HepG2 (cell line): Measurements from ENCODE around the gene PRR5L. TPM values are rescaled to one million over a fixed set of nuclear protein-coding genes. Genes with fewer than 3 reads are reported as not detected.
A peak's percentile ranks its signal among the peaks of the same experiment; 100 is the strongest.

Source experiments
- CHCHD3 ChIP-seq: sonication (generic); formaldehyde crosslinking; IDR thresholded peaks from 2 replicates; pipeline ENCODE4 v1.8.0; 2022; ENCODE audit warnings: mild to moderate bottlenecking, missing genetic modification reagents, moderate library complexity
- FIP1L1 ChIP-seq: fragments of 200-400 bp; formaldehyde crosslinking; IDR thresholded peaks from 2 replicates; pipeline ENCODE4 v1.6.1; 2018; ENCODE audit warnings: low read depth, mild to moderate bottlenecking, low read length, moderate library complexity, borderline replicate concordance; ENCODE audit not compliant: insufficient read depth
- FOSL2 ChIP-seq: sonication (generic); formaldehyde crosslinking; IDR thresholded peaks from 2 replicates; pipeline ENCODE4 v1.4.0; 2020; ENCODE audit warnings: missing genetic modification reagents
- HDAC2 ChIP-seq: sonication (generic); formaldehyde crosslinking; IDR thresholded peaks from 2 replicates; pipeline ENCODE4 v1.4.0; 2020; ENCODE audit warnings: missing genetic modification reagents
- HNRNPUL1 ChIP-seq: fragments of 200-400 bp; formaldehyde crosslinking; IDR thresholded peaks from 2 replicates; pipeline ENCODE4 v1.6.1; 2017; ENCODE audit warnings: low read depth, mild to moderate bottlenecking, low read length, moderate library complexity
- HOXA9 ChIP-seq: sonication (generic); formaldehyde crosslinking; IDR thresholded peaks from 2 replicates; pipeline ENCODE4 v1.8.1; 2022; ENCODE audit warnings: missing genetic modification reagents, mild to moderate bottlenecking, moderate library complexity, borderline replicate concordance
- ISL2 ChIP-seq: sonication (generic); formaldehyde crosslinking; IDR thresholded peaks from 2 replicates; pipeline ENCODE4 v1.5.0; 2020; ENCODE audit warnings: missing genetic modification reagents
- KLF9 ChIP-seq: IDR thresholded peaks from 2 replicates; pipeline ENCODE4 v1.6.1; 2016; ENCODE audit warnings: low read depth
- MAZ ChIP-seq, 2 experiments: sonication (generic) in 1 of 2; formaldehyde crosslinking in 1 of 2; IDR thresholded peaks; 2 replicates each; pipeline versions ENCODE4 v1.5.0 to v1.6.1; 2012 to 2020; ENCODE audit warnings: low read depth in 2 of 2, mild to moderate bottlenecking in 2 of 2, borderline replicate concordance in 1 of 2, improper control_type of control experiment in 1 of 2, low read length in 1 of 2, missing genetic modification reagents in 1 of 2, moderate library complexity in 1 of 2
- MIER3 ChIP-seq: IDR thresholded peaks from 2 replicates; pipeline ENCODE4 v1.6.1; 2016; ENCODE audit warnings: missing compliant biosample characterization, borderline replicate concordance
- PHF20 ChIP-seq: sonication (generic); formaldehyde crosslinking; IDR thresholded peaks from 2 replicates; pipeline ENCODE4 v1.5.0; 2020; ENCODE audit warnings: mild to moderate bottlenecking, missing genetic modification reagents
- POLR2G ChIP-seq: fragments of 200-400 bp; formaldehyde crosslinking; IDR thresholded peaks from 2 replicates; pipeline ENCODE4 v1.6.1; 2018; ENCODE audit warnings: mild to moderate bottlenecking, low read depth, low read length, moderate library complexity
- SMAD1 ChIP-seq: sonication (generic); formaldehyde crosslinking; IDR thresholded peaks from 2 replicates; pipeline ENCODE4 v1.4.0; 2020; ENCODE audit warnings: missing genetic modification reagents, low read depth, mild to moderate bottlenecking, borderline replicate concordance
- ZBTB20 ChIP-seq: sonication (generic); formaldehyde crosslinking; IDR thresholded peaks from 2 replicates; pipeline ENCODE4 v1.8.1; 2023; ENCODE audit warnings: missing genetic modification reagents, low read depth, mild to moderate bottlenecking, borderline replicate concordance
- ZBTB3 ChIP-seq: sonication (generic); formaldehyde crosslinking; IDR thresholded peaks from 2 replicates; pipeline ENCODE4 v1.4.0; 2020; ENCODE audit warnings: low read depth, mild to moderate bottlenecking, moderate library complexity, missing genetic modification reagents, borderline replicate concordance
- ZNF589 ChIP-seq: sonication (generic); formaldehyde crosslinking; conservative IDR thresholded peaks from 2 replicates; pipeline ENCODE4 v1.8.0; 2022; ENCODE audit warnings: mild to moderate bottlenecking, moderate library complexity, missing genetic modification reagents
- ZNF713 ChIP-seq: sonication (generic); formaldehyde crosslinking; IDR thresholded peaks from 2 replicates; pipeline ENCODE4 v1.4.0; 2020; ENCODE audit warnings: mild to moderate bottlenecking, missing genetic modification reagents
- ZSCAN12 ChIP-seq: sonication (generic); formaldehyde crosslinking; IDR thresholded peaks from 2 replicates; pipeline ENCODE4 v1.9.0; 2021; ENCODE audit warnings: mild to moderate bottlenecking, missing genetic modification reagents
- polyA plus RNA-seq, 8 experiments: library from polyadenylated mRNA; depleted of rRNA in 3 of 8; stranded (reverse) in 7 of 8; unstranded in 1 of 8; fragments of >200 nt; fragmentation: Illumina TruSeq in 4 of 8; extraction: Trizol in 4 of 8; gene quantifications; 2 replicates each; pipeline versions ENCODE4 v1.2.1 to v1.2.3, GENCODE V29; 2011 to 2016; ENCODE audit warnings: low read depth in 4 of 8, missing spikeins in 1 of 8, mixed read lengths in 1 of 8; ENCODE audit not compliant: insufficient read depth in 1 of 8
- total RNA-seq, 5 experiments: library from RNA; depleted of rRNA; stranded (reverse); fragments of >200 nt; fragmentation: Illumina TruSeq; extraction: Trizol; gene quantifications; 2 replicates each; pipeline ENCODE4 v1.2.3, GENCODE V29; 2016; ENCODE audit warnings: low read depth in 1 of 5
- TF ChIP-seq, protein P1 (sequence below): sonication (generic); formaldehyde crosslinking; IDR thresholded peaks from 2 replicates; pipeline ENCODE4 v1.5.1; 2020; ENCODE audit warnings: mild to moderate bottlenecking, missing genetic modification reagents, moderate library complexity
- TF ChIP-seq, protein P2 (sequence below): sonication (generic); formaldehyde crosslinking; IDR thresholded peaks from 2 replicates; pipeline ENCODE4 v1.4.0; 2020; ENCODE audit warnings: missing genetic modification reagents, low read depth, mild to moderate bottlenecking, borderline replicate concordance
- TF ChIP-seq, protein P3 (sequence below): sonication (generic); formaldehyde crosslinking; IDR thresholded peaks from 2 replicates; pipeline ENCODE4 v1.5.0; 2020; ENCODE audit warnings: missing genetic modification reagents, mild to moderate bottlenecking, borderline replicate concordance

PRR5L gene
- total and polyA plus RNA-seq, 2 of the 13 experiments (the other 11 are each of a cell fraction or from before 2014, with no cell fraction given): 0.16 TPM; not detected in 1

DNA sequence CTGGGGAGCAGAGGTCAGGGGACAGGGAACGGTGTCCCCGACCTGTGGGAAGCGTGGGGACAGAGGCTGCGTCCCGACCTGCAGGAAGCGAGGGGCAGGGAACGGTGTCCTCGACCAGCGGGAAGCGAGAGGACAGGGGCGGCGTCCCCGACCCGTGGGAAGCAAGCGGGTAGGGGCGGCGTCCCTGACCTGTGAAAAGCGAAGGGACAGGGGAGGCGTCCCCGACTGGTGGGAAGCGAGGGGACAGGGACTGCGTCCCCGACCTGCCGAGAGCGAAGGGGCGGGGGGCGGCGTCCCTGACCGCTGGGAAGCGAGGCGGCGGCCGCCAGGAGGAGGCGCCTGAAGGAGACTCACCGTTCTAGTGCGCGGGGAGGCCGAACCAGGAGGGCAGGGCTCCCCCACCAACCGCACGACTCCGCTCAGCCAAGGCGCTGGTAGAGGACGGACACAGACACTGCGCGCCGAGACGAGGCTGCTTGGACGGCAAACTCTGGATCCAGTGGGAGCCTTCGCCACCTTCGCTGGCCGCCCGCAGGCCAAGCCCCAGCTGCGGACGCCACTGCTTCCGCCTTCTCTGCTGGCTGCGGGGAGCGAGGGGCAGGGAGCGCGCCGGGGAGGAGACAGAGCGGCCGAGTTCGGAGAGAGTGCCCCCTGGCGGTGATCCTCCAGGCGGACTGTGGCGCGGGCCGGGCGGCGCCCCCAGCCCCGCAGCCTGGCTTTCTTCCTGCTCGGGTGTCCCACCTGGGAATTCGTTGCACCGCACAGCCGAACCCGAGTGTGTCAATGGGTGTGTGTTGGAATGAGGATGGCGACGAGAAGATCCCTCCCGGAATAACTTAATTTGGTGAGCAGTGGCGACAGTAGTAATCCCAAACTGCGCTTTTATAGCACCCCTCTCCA is 213.9 kb downstream of the PRR5L start, which contains the start of gene TRAF6 (continued):
- TF ChIP-seq, protein P1, sequence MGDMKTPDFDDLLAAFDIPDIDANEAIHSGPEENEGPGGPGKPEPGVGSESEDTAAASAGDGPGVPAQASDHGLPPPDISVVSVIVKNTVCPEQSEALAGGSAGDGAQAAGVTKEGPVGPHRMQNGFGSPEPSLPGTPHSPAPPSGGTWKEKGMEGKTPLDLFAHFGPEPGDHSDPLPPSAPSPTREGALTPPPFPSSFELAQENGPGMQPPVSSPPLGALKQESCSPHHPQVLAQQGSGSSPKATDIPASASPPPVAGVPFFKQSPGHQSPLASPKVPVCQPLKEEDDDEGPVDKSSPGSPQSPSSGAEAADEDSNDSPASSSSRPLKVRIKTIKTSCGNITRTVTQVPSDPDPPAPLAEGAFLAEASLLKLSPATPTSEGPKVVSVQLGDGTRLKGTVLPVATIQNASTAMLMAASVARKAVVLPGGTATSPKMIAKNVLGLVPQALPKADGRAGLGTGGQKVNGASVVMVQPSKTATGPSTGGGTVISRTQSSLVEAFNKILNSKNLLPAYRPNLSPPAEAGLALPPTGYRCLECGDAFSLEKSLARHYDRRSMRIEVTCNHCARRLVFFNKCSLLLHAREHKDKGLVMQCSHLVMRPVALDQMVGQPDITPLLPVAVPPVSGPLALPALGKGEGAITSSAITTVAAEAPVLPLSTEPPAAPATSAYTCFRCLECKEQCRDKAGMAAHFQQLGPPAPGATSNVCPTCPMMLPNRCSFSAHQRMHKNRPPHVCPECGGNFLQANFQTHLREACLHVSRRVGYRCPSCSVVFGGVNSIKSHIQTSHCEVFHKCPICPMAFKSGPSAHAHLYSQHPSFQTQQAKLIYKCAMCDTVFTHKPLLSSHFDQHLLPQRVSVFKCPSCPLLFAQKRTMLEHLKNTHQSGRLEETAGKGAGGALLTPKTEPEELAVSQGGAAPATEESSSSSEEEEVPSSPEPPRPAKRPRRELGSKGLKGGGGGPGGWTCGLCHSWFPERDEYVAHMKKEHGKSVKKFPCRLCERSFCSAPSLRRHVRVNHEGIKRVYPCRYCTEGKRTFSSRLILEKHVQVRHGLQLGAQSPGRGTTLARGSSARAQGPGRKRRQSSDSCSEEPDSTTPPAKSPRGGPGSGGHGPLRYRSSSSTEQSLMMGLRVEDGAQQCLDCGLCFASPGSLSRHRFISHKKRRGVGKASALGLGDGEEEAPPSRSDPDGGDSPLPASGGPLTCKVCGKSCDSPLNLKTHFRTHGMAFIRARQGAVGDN (CRISPR knock-in tag): peak; percentile 89
- TF ChIP-seq ZBTB3: 0 out of 2 replicates have a peak, but pooled peaks have one; percentile 20
- no peak for TF ChIP-seq ZNF589
- TF ChIP-seq HOXA9 (CRISPR knock-in tag): no peak
- TF ChIP-seq PHF20 (CRISPR knock-in tag): peak; percentile 95
- peak; percentile 69; the same call in 1 of the 2 replicates for TF ChIP-seq MIER3 (CRISPR knock-in tag)
- TF ChIP-seq FOSL2 (CRISPR knock-in tag): peak; percentile 51
- 0 out of 2 replicates have a peak, but pooled peaks have one; percentile 39 for TF ChIP-seq HDAC2 (CRISPR knock-in tag)
- TF ChIP-seq, protein P2, sequence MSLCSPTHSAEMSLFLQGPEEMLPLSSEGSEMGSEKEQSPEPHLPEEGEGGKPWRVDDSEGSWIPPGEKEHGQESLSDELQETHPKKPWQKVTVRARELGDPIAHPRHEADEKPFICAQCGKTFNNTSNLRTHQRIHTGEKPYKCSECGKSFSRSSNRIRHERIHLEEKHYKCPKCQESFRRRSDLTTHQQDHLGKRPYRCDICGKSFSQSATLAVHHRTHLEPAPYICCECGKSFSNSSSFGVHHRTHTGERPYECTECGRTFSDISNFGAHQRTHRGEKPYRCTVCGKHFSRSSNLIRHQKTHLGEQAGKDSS: peak; percentile 93
- TF ChIP-seq ZSCAN12 (CRISPR knock-in tag): peak; percentile 64; the same call in 1 of the 2 replicates
- TF ChIP-seq SMAD1 (CRISPR knock-in tag): peak; percentile 46; the same call in 1 of the 2 replicates
- peak; percentile 51; the same call in 1 of the 2 replicates for TF ChIP-seq MAZ (IDR thresholded peaks at IDR 0.05; ENCODE audit: borderline replicate concordance, low read depth, low read length)
- TF ChIP-seq MAZ (CRISPR knock-in tag; IDR thresholded peaks at IDR 0.05; ENCODE audit: low read depth): peak; percentile 98
- peak; percentile 42 for TF ChIP-seq ZBTB20 (CRISPR knock-in tag)
- TF ChIP-seq CHCHD3 (CRISPR knock-in tag): peak; percentile 72; the same call in 1 of the 2 replicates
- TF ChIP-seq ISL2 (CRISPR knock-in tag): peak; percentile 62; the same call in 1 of the 2 replicates
- TF ChIP-seq POLR2G: peak; percentile 96
- peak; percentile 6; the same call in 1 of the 2 replicates for TF ChIP-seq ZNF713
- 0 out of 2 replicates have a peak, but pooled peaks have one; percentile 66 for TF ChIP-seq KLF9 (CRISPR knock-in tag)
- TF ChIP-seq HNRNPUL1: no peak
- TF ChIP-seq, protein P3, sequence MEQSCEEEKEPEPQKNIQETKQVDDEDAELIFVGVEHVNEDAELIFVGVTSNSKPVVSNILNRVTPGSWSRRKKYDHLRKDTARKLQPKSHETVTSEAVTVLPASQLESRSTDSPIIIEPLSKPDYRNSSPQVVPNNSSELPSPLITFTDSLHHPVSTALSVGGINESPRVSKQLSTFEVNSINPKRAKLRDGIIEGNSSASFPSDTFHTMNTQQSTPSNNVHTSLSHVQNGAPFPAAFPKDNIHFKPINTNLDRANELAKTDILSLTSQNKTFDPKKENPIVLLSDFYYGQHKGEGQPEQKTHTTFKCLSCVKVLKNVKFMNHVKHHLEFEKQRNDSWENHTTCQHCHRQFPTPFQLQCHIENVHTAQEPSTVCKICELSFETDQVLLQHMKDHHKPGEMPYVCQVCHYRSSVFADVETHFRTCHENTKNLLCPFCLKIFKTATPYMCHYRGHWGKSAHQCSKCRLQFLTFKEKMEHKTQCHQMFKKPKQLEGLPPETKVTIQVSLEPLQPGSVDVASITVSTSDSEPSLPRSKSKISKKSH (CRISPR knock-in tag): peak; percentile 57; the same call in 1 of the 2 replicates
- no peak for TF ChIP-seq FIP1L1
